SK-N-SH (cell line): Measurements from ENCODE around the gene KRTAP12-2. TPM values are rescaled to one million over a fixed set of nuclear protein-coding genes. Genes with fewer than 3 reads are reported as not detected.

ENCODE experiments used
- CTCF ChIA-PET: fragments of 300-600, 350-600 bp; formaldehyde crosslinking; extraction: SDS; loops from one replicate; lab custom pipeline; 2021; lab: Yijun Ruan, JAX
- POLR2A ChIA-PET: fragments of 350-600 bp; sonication (Branson Sonifier 250); formaldehyde crosslinking; extraction: SDS; loops from one replicate; lab custom pipeline; 2020; ENCODE audit warnings: antibody characterized with exemption, inconsistent platforms; lab: Yijun Ruan, JAX
- DNase-seq: peaks from one replicate; pipeline ENCODE4 v3.0.0; 2012
- H2AFZ ChIP-seq: fragments of 200-600 bp; sonication (generic); 2 replicates; pipeline ENCODE4 v1.8.1; 2016; ENCODE audit warnings: antibody characterized with exemption, mild to moderate bottlenecking, low read depth
- H3F3A ChIP-seq: fragments of 200-600 bp; sonication (generic); replicated peaks from 2 replicates; pipeline ENCODE3; 2016; ENCODE audit warnings: antibody characterized with exemption, mild to moderate bottlenecking; ENCODE audit not compliant: insufficient read depth
- H3K27ac ChIP-seq, 2 experiments: fragments of 200-500 bp in 1 of 2; fragments of 200-600 bp in 1 of 2; sonication (Bioruptor generic) in 1 of 2; sonication (generic), shearing (Covaris generic) in 1 of 2; 2 replicates each; pipeline versions ENCODE4 v1.5.1 to v1.6.1; 2014 to 2016; ENCODE audit warnings: low read depth in 2 of 2, inconsistent platforms in 1 of 2, low read length in 1 of 2, mild to moderate bottlenecking in 1 of 2, mixed read lengths in 1 of 2
- H3K27me3 ChIP-seq: fragments of 200-600 bp; sonication (generic), shearing (Covaris generic); 2 replicates; pipeline ENCODE4 v1.6.1; 2016; ENCODE audit warnings: mixed run types; ENCODE audit not compliant: insufficient read depth
- H3K36me3 ChIP-seq, 2 experiments: fragments of 200-500 bp in 1 of 2; fragments of 200-600 bp in 1 of 2; sonication (Bioruptor generic) in 1 of 2; sonication (generic) in 1 of 2; replicated peaks in 1 of 2; 2 replicates each; pipeline versions ENCODE3 to v1.5.1; 2014 to 2016; ENCODE audit warnings: low read length in 1 of 2, mild to moderate bottlenecking in 1 of 2; ENCODE audit not compliant: insufficient read depth in 2 of 2, control insufficient read depth in 1 of 2
- H3K4me1 ChIP-seq, 2 experiments: fragments of 200-500 bp in 1 of 2; fragments of 200-600 bp in 1 of 2; sonication (Bioruptor generic) in 1 of 2; sonication (generic), shearing (Covaris generic) in 1 of 2; 2 replicates each; pipeline versions ENCODE4 v1.5.1 to v1.6.1; 2014 to 2016; ENCODE audit warnings: low read depth in 1 of 2, low read length in 1 of 2, mixed run types in 1 of 2; ENCODE audit not compliant: insufficient read depth in 2 of 2, control insufficient read depth in 1 of 2
- H3K4me2 ChIP-seq: fragments of 200-600 bp; sonication (generic), shearing (Covaris generic); 2 replicates; pipeline ENCODE4 v1.6.1; 2017; ENCODE audit warnings: mixed run types
- H3K4me3 ChIP-seq, 2 experiments: fragments of 200-500 bp in 1 of 2; fragments of 200-600 bp in 1 of 2; sonication (Bioruptor generic) in 1 of 2; sonication (generic), shearing (Covaris generic) in 1 of 2; 2 replicates each; pipeline versions ENCODE4 v1.5.1 to v1.8.1; 2014 to 2016; ENCODE audit warnings: low read depth in 2 of 2, inconsistent platforms in 1 of 2, low read length in 1 of 2, mild to moderate bottlenecking in 1 of 2, mixed read lengths in 1 of 2, moderate library complexity in 1 of 2
- H3K79me2 ChIP-seq: fragments of 200-600 bp; sonication (generic); 2 replicates; pipeline ENCODE4 v1.8.1; 2017; ENCODE audit warnings: mild to moderate bottlenecking; ENCODE audit not compliant: insufficient read depth
- H3K9ac ChIP-seq: fragments of 200-600 bp; sonication (generic); 2 replicates; pipeline ENCODE4 v1.6.1; 2017; ENCODE audit warnings: mixed run types
- H3K9me2 ChIP-seq: fragments of 200-600 bp; sonication (generic); 2 replicates; pipeline ENCODE4 v1.6.1; 2017; ENCODE audit warnings: mixed run types
- H3K9me3 ChIP-seq: fragments of 200-600 bp; sonication (generic); 2 replicates; pipeline ENCODE4 v1.6.1; 2017; ENCODE audit warnings: mixed run types, mild to moderate bottlenecking, moderate library complexity
- H4K20me1 ChIP-seq: fragments of 200-600 bp; sonication (generic); 2 replicates; pipeline ENCODE4 v1.6.1; 2017; ENCODE audit warnings: mild to moderate bottlenecking, mixed run types; ENCODE audit not compliant: insufficient read depth
- EP300 ChIP-seq, 2 experiments: IDR thresholded peaks; 2 replicates each; pipeline versions ENCODE4 v1.4.0 to v1.6.1; 2012; ENCODE audit warnings: borderline replicate concordance in 1 of 2, low read depth in 1 of 2, low read length in 1 of 2
- FOSL2 ChIP-seq: IDR thresholded peaks from 2 replicates; pipeline ENCODE4 v1.4.0; 2012; ENCODE audit warnings: low read depth, mild to moderate bottlenecking, moderate library complexity, borderline replicate concordance
- FOXM1 ChIP-seq: IDR thresholded peaks from 2 replicates; pipeline ENCODE4 v1.4.0; 2012; ENCODE audit warnings: low read depth, mild to moderate bottlenecking
- GABPA ChIP-seq: IDR thresholded peaks from 2 replicates; pipeline ENCODE4 v1.4.0; 2012; ENCODE audit warnings: low read depth, mild to moderate bottlenecking
- GATA2 ChIP-seq: sonication (generic); formaldehyde crosslinking; IDR thresholded peaks from 2 replicates; pipeline ENCODE4 v1.5.0; 2020; ENCODE audit warnings: mild to moderate bottlenecking, missing genetic modification reagents
- JUND ChIP-seq: IDR thresholded peaks from 2 replicates; pipeline ENCODE4 v1.4.0; 2012
- MAX ChIP-seq: IDR thresholded peaks from 2 replicates; pipeline ENCODE4 v1.4.0; 2012; ENCODE audit warnings: low read depth
- MEF2A ChIP-seq: IDR thresholded peaks from 2 replicates; pipeline ENCODE4 v1.4.0; 2012; ENCODE audit warnings: low read depth, borderline replicate concordance
- MXI1 ChIP-seq: IDR thresholded peaks from 2 replicates; pipeline ENCODE4 v1.6.1; 2012; ENCODE audit warnings: mild to moderate bottlenecking, low read depth, low read length, improper control_type of control experiment
- NRF1 ChIP-seq: IDR thresholded peaks from 2 replicates; pipeline ENCODE4 v1.6.1; 2012; ENCODE audit warnings: low read depth, mild to moderate bottlenecking, low read length
- POLR2AphosphoS5 ChIP-seq: IDR thresholded peaks from 2 replicates; pipeline ENCODE4 v1.6.1; 2012; ENCODE audit warnings: low read depth, low read length
- RAD21 ChIP-seq: IDR thresholded peaks from 2 replicates; pipeline ENCODE4 v1.6.1; 2012; ENCODE audit warnings: mild to moderate bottlenecking, low read length
- RCOR1 ChIP-seq: fragments of 150-350 bp; IDR thresholded peaks from 2 replicates; pipeline ENCODE4 v1.6.1; 2017; ENCODE audit warnings: antibody characterized with exemption, low read length
- RFX5 ChIP-seq: IDR thresholded peaks from 2 replicates; pipeline ENCODE4 v1.6.1; 2012; ENCODE audit warnings: mild to moderate bottlenecking, improper control_type of control experiment, low read length
- TAF1 ChIP-seq: IDR thresholded peaks from 2 replicates; pipeline ENCODE4 v1.6.1; 2012; ENCODE audit warnings: low read depth, mild to moderate bottlenecking, low read length, moderate library complexity, borderline replicate concordance
- TEAD4 ChIP-seq: IDR thresholded peaks from 2 replicates; pipeline ENCODE4 v1.4.0; 2012; ENCODE audit warnings: mild to moderate bottlenecking, borderline replicate concordance; ENCODE audit not compliant: insufficient read depth
- USF1 ChIP-seq: IDR thresholded peaks from 2 replicates; pipeline ENCODE4 v1.4.0; 2012; ENCODE audit warnings: low read depth, borderline replicate concordance
- WGBS: methylation state at CpG from one replicate; pipeline ENCODE4 v1.1.6; 2017; ENCODE audit warnings: low lambda C conversion rate; 5-methylcytosine and 5-hydroxymethylcytosine counted together
- polyA plus RNA-seq, 3 experiments: library from polyadenylated mRNA; depleted of rRNA; stranded (reverse); fragments of >200 nt; gene quantifications; 2 replicates each; pipeline ENCODE4 v1.2.3, GENCODE V29; 2012

The KRTAP12-2 gene
- polyA plus RNA-seq, 1 of the 3 experiments (the other 2 are of a cell fraction): not detected

DNA sequence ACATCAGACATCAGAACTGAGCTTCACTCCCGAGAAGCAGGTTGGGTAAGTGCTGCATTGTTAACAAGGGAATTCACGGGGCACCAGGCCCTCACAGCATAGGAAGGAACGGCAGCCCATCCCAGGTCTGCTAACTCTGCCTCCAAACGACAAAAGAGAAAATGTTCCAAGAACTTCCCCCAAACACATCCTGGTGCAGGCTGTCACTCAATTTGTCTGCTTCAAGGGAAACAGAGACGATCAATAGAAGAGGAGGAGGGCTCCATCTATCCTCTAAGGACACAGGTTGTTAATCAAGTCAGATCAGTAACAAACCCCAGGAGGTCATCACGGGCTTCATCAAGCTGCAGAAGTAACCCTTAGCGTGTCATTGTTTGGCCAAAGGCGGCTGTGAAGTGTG, 48.2 kb upstream of the KRTAP12-2 start (continued):
- TF ChIP-seq FOSL2 (no peak), GABPA (no peak), RAD21 (no peak), POLR2AphosphoS5 (no peak), TAF1 (no peak), MEF2A (no peak)

DNA sequence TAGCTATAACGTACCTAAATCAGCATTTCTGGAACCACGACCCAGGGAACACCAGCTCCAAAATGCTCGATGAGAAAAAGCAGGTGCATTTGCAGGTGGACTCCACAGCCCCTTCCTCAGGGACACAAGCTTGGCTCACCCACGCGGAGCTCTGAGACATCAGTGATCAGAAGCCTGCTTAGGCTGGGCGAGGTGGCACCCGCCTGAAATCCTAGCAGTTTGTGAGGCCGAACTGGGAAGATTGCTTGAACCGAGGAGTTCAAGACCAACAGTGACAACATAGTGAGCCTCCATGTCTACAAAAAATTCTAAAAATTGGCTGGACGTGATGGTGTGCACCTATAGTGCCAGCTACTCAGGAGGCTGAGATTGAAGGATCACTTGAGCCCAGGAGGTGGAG, 47.1 kb upstream of the KRTAP12-2 start:
- 47% methylated on average over 10 of the region's 10 CpGs for WGBS
- Histone ChIP-seq H3K79me2 (no peaks in the 10 kb centered on the region), H3K4me2 (no peak overlapping the region), H3K4me1 (no peaks in the 10 kb centered on the region; a peak in 1 of 4 replicates), H3K27me3 (peaks cover 64% of the 10 kb centered on the region), H4K20me1 (no peaks in the 10 kb centered on the region), H3K9me2 (no peaks in the 10 kb centered on the region), H2AFZ (no peak overlapping the region), H3K4me3 (no peak overlapping the region), H3K9me3 (no peaks in the 10 kb centered on the region), H3F3A (no peaks in the 10 kb centered on the region), H3K36me3 (no peaks in the 10 kb centered on the region), H3K27ac (no peak overlapping the region), H3K9ac (no peak overlapping the region)
- ChIA-PET POLR2A (no interaction called here), CTCF (interaction anchor here (1.1 kb wide), 1 partner anchor 27 kb away, joined by 3 read pairs; no protein-coding TSS in a partner anchor)
- no peak for TF ChIP-seq TAF1
- TF ChIP-seq POLR2AphosphoS5: no peak
- TF ChIP-seq MEF2A: no peak
- TF ChIP-seq RAD21: no peak
- no peak for TF ChIP-seq RCOR1
- no peak for TF ChIP-seq RFX5
- TF ChIP-seq JUND: no peak
- no peak for TF ChIP-seq TEAD4
- no peak for TF ChIP-seq FOXM1
- no peak for TF ChIP-seq MXI1
- no peak for DNase-seq

GRCh38 chr21:44713130-44713529, 46.4 kb upstream of the KRTAP12-2 start:
- no peaks in the 10 kb centered on the region for H3F3A ChIP-seq
- peak; percentile 4 for DNase-seq
- POLR2A ChIA-PET: no interaction called here
- H3K4me2 ChIP-seq: no peak overlapping the region
- H3K9me3 ChIP-seq: no peaks in the 10 kb centered on the region
- CTCF ChIA-PET: interaction anchor here (1.1 to 2.7 kb wide), 3 partner anchors 17 to 88 kb away, joined by 3 to 12 read pairs (median 3); partner anchors contain the start of gene UBE2G2
- H3K4me1 ChIP-seq: no peaks in the 10 kb centered on the region; a peak in 1 of 4 replicates
- H3K79me2 ChIP-seq: no peaks in the 10 kb centered on the region
- H3K9me2 ChIP-seq: no peaks in the 10 kb centered on the region
- H3K36me3 ChIP-seq: no peaks in the 10 kb centered on the region
- no peaks in the 10 kb centered on the region for H4K20me1 ChIP-seq
- H2AFZ ChIP-seq: no peak overlapping the region
- H3K27me3 ChIP-seq: peaks cover 64% of the 10 kb centered on the region
- H3K27ac ChIP-seq: no peak overlapping the region
- no peak overlapping the region for H3K9ac ChIP-seq
- no peak for TF ChIP-seq MAX
- TF ChIP-seq EP300 (IDR thresholded peaks at IDR 0.05; ENCODE audit: borderline replicate concordance in 1 of 2, low read depth in 1 of 2, low read length in 1 of 2): no peak
- no peak for TF ChIP-seq TEAD4
- TF ChIP-seq RCOR1: no peak
- TF ChIP-seq FOXM1: no peak
- TF ChIP-seq GATA2: no peak
- TF ChIP-seq MXI1: no peak
- TF ChIP-seq USF1: no peak
- no peak for TF ChIP-seq POLR2AphosphoS5
- TF ChIP-seq RAD21: no peak
- TF ChIP-seq JUND: no peak
- no peak for TF ChIP-seq FOSL2
- no peak for TF ChIP-seq MEF2A
- TF ChIP-seq NRF1: no peak
- TF ChIP-seq, all 33 proteins: peak for 0
- no peak overlapping the region for H3K4me3 ChIP-seq
- 27% methylated on average over 6 of the region's 9 CpGs for WGBS
